Erythroblast (primary cell): ENCODE data around the gene TRIM25.

Experiments
- DNase-seq, 2 experiments: peaks; one replicate each; lab custom pipeline; 2025; lab: John Stamatoyannopoulos, UW
- GATA1 ChIP-seq: IDR thresholded peaks from 2 replicates; pipeline ENCODE4 v1.6.1; 2011; ENCODE audit warnings: low read depth, mild to moderate bottlenecking, control low read depth, low read length, moderate library complexity
- POLR2A ChIP-seq: IDR thresholded peaks from 2 replicates; pipeline ENCODE4 v1.6.1; 2011; ENCODE audit warnings: mild to moderate bottlenecking, low read length

TRIM25 gene

GRCh38 chr17:56849131-56849530 lies 64.7 kb downstream of the TRIM25 start:
- no peak for DNase-seq
- TF ChIP-seq POLR2A (no peak), GATA1 (no peak)

GRCh38 chr17:56847106-56847505 lies 66.7 kb downstream of the TRIM25 start:
- no peak for TF ChIP-seq GATA1
- no peak for TF ChIP-seq POLR2A

GRCh38 chr17:56845934-56846333 lies 67.9 kb downstream of the TRIM25 start:
- DNase-seq = no peak
- no peak for TF ChIP-seq GATA1
- TF ChIP-seq POLR2A = no peak

More at GRCh38 chr17:56847106-56847505, 66.7 kb downstream of the TRIM25 start:
- DNase-seq = no peak

GRCh38 chr17:56842577-56842976 lies 71.3 kb downstream of the TRIM25 start:
- no peak for DNase-seq
- TF ChIP-seq GATA1 = no peak
- no peak for TF ChIP-seq POLR2A

- TF ChIP-seq POLR2A (no peak), GATA1 (no peak)
- no peak for DNase-seq
Observed at GRCh38 chr17:56838687-56839086, 75.2 kb downstream of the TRIM25 start.
